Liver (tissue), 3 donors: ENCODE measurements around the gene DSE.

ENCODE experiments used
- CTCF ChIP-seq: fragments of 150-350 bp; IDR thresholded peaks from 2 replicates; pipeline ENCODE4 v1.5.1; 2017; ENCODE audit warnings: improper control_type of control experiment, low read depth, low read length; ENCODE audit not compliant: missing input control
- TAF1 ChIP-seq: conservative IDR thresholded peaks from 2 replicates; pipeline ENCODE4 v1.6.1; 2016; ENCODE audit warnings: antibody characterized with exemption, mild to moderate bottlenecking
- donor health status: healthy.
- donor health status: healthy.

- TF ChIP-seq CTCF (no peak), TAF1 (no peak)
Measured at GRCh38 chr6:116370760-116371119, at the start of gene DSE.
